ENCODE data around the gene SMG6. TPM values are rescaled to one million over a fixed set of nuclear protein-coding genes. Genes with fewer than 3 reads are reported as not detected.

SMG6 gene
- total and polyA plus RNA-seq, 2 of the 8 experiments (the other 6 are each of a cell fraction or from before 2014, with no cell fraction given) = 18.5 to 25.2 TPM

- no peak for TF ChIP-seq CHD7 (IDR thresholded peaks at IDR 0.05; ENCODE audit: insufficient replicate concordance, low read length)
- no peak for TF ChIP-seq TAF7 (optimal IDR thresholded peaks at IDR 0.05; ENCODE audit: borderline replicate concordance, low read depth, low read length)
- TF ChIP-seq KDM4A (IDR thresholded peaks at IDR 0.05; ENCODE audit: low read depth, low read length, severe bottlenecking) = peak; percentile 40
- TF ChIP-seq CHD2 (IDR thresholded peaks at IDR 0.05; ENCODE audit: low read length) = no peak
- TF ChIP-seq KDM1A (IDR thresholded peaks at IDR 0.05; ENCODE audit: borderline replicate concordance, low read length) = no peak
- TF ChIP-seq SIRT6 (IDR thresholded peaks at IDR 0.05; ENCODE audit: low read length) = no peak
- TF ChIP-seq TBP (IDR thresholded peaks at IDR 0.05; ENCODE audit: low read depth, low read length) = no peak
- no peak for TF ChIP-seq GABPA (IDR thresholded peaks at IDR 0.05; ENCODE audit: borderline replicate concordance, insufficient read depth, low read length)
- no peak for TF ChIP-seq SIN3A (conservative IDR thresholded peaks at IDR 0.05 in 1 of 2, IDR thresholded peaks at IDR 0.05 in 1 of 2; ENCODE audit: low read depth in 1 of 2, low read length in 2 of 2)
- TF ChIP-seq POLR2A (IDR thresholded peaks at IDR 0.05; ENCODE audit: control extremely low read depth in 1 of 2, low read depth in 2 of 2, low read length in 2 of 2) = no peak
- no peak for TF ChIP-seq TEAD4 (IDR thresholded peaks at IDR 0.05; ENCODE audit: low read depth, low read length)
Measured at GRCh38 chr17:2050300-2051060, 253.1 kb downstream of the SMG6 start (continued).
